Hepatocyte (in vitro differentiated cells): ENCODE results near the gene SLF2. TPM values are rescaled to one million over a fixed set of nuclear protein-coding genes. Genes with fewer than 3 reads are reported as not detected.

Experiments used
- DNase-seq: peaks from one replicate; pipeline ENCODE4 v3.0.0-alpha.2; 2016; ENCODE audit warnings: low spot score
- H2AFZ ChIP-seq: fragments of 200-600 bp; sonication (generic); 2 replicates; pipeline ENCODE4 v1.6.0; 2016; ENCODE audit warnings: antibody characterized with exemption, mild to moderate bottlenecking
- H3K27ac ChIP-seq: fragments of 200-600 bp; sonication (generic); 2 replicates; pipeline ENCODE4 v1.5.1; 2016; ENCODE audit warnings: mild to moderate bottlenecking
- H3K27me3 ChIP-seq: fragments of 200-600 bp; sonication (generic); 2 replicates; pipeline ENCODE4 v1.6.1; 2016
- H3K36me3 ChIP-seq: fragments of 200-600 bp; sonication (generic); replicated peaks from 2 replicates; pipeline ENCODE4 v1.5.1; 2016; ENCODE audit warnings: low read depth; ENCODE audit not compliant: insufficient read depth
- H3K4me1 ChIP-seq: fragments of 200-600 bp; sonication (generic); 2 replicates; pipeline ENCODE4 v1.5.1; 2016; ENCODE audit warnings: mild to moderate bottlenecking, moderate library complexity; ENCODE audit not compliant: insufficient read depth
- H3K4me2 ChIP-seq: fragments of 200-600 bp; sonication (generic); 2 replicates; pipeline ENCODE4 v1.6.0; 2016
- H3K4me3 ChIP-seq: fragments of 200-600 bp; sonication (generic); 2 replicates; pipeline ENCODE4 v1.5.1; 2016; ENCODE audit warnings: mild to moderate bottlenecking
- H3K79me2 ChIP-seq: fragments of 200-600 bp; sonication (generic); 2 replicates; pipeline ENCODE4 v1.6.0; 2017; ENCODE audit warnings: mild to moderate bottlenecking
- H3K9me2 ChIP-seq: fragments of 200-600 bp; sonication (generic); replicated peaks from 2 replicates; pipeline ENCODE4 v1.6.0; 2017; ENCODE audit warnings: mild to moderate bottlenecking; ENCODE audit not compliant: insufficient read depth
- H3K9me3 ChIP-seq: fragments of 200-600 bp; sonication (generic); 2 replicates; pipeline ENCODE4 v1.5.1; 2016; ENCODE audit warnings: low read depth, mild to moderate bottlenecking
- H4K20me1 ChIP-seq: fragments of 200-600 bp; sonication (generic); 2 replicates; pipeline ENCODE4 v1.6.0; 2016; ENCODE audit warnings: mild to moderate bottlenecking; ENCODE audit not compliant: insufficient read depth, poor library complexity, severe bottlenecking
- CTCF ChIP-seq: fragments of 200-600 bp; sonication (generic); IDR thresholded peaks from 2 replicates; pipeline ENCODE4 v1.5.1; 2016; ENCODE audit warnings: antibody characterized with exemption, mild to moderate bottlenecking; ENCODE audit not compliant: poor library complexity
- EZH2 ChIP-seq: fragments of 200-600 bp; sonication (generic); IDR thresholded peaks from 2 replicates; pipeline ENCODE4 v1.6.1; 2016; ENCODE audit warnings: antibody characterized with exemption, mild to moderate bottlenecking, borderline replicate concordance
- EZH2phosphoT487 ChIP-seq: fragments of 200-600 bp; sonication (generic); IDR thresholded peaks from one replicate; pipeline ENCODE4 v1.6.1; 2018; ENCODE audit warnings: antibody characterized with exemption, mild to moderate bottlenecking, low read depth, moderate library complexity; ENCODE audit not compliant: unreplicated experiment, severe bottlenecking
- WGBS: methylation state at CpG from one replicate; pipeline ENCODE4 v1.1.6; 2016; ENCODE audit warnings: low lambda C conversion rate; ENCODE audit errors: missing lambda C conversion rate; 5-methylcytosine and 5-hydroxymethylcytosine counted together
- polyA plus RNA-seq: library from polyadenylated mRNA; unstranded; fragments of >200 nt; fragmentation: Nextera tagmentation; extraction: Ambion mirVana; gene quantifications from 2 replicates; pipeline ENCODE4 v1.2.1, GENCODE V29; 2016
- total RNA-seq: library from RNA; depleted of rRNA; stranded (reverse); fragments of >200 nt; gene quantifications from 2 replicates; pipeline ENCODE4 v1.2.3, GENCODE V29; 2014

Gene SLF2
- total and polyA plus RNA-seq, 2 experiments from 2014 or later, result 11.7 to 23.5 TPM

GRCh38 chr10:100986952-100987684, 74.4 kb downstream of the SLF2 start, which contains the start of the genes MRPL43 and TWNK:
MRPL43 (minus strand) TSS chr10:100987497; CDS start chr10:100987443, 54 bp downstream.
TWNK (plus strand) TSS chr10:100987543; CDS start chr10:100988211, 668 bp downstream.
- Histone ChIP-seq H3K36me3 (no peaks in the 10 kb centered on the region), H2AFZ (peak within 1 kb of the TSS; percentile 95), H4K20me1 (no peaks in the 10 kb centered on the region), H3K4me3 (peak within 1 kb of the TSS; percentile 91), H3K27me3 (no peaks in the 10 kb centered on the region), H3K9me3 (no peaks in the 10 kb centered on the region), H3K4me1 (peaks cover 14% of the 10 kb centered on the region), H3K9me2 (no peaks in the 10 kb centered on the region), H3K79me2 (peaks cover 37% of the 10 kb centered on the region), H3K27ac (peak within 1 kb of the TSS; percentile 87), H3K4me2 (peak within 1 kb of the TSS; percentile 98)
- WGBS, result 1% methylated on average over 63 of the region's 75 CpGs
- DNase-seq, result peak; percentile 89
- no peak for TF ChIP-seq EZH2phosphoT487
- no peak for TF ChIP-seq CTCF
- no peak for TF ChIP-seq EZH2

- H4K20me1 ChIP-seq, result no peaks in the 10 kb centered on the region
- DNase-seq, result no peak
- no peaks in the 10 kb centered on the region for H3K9me3 ChIP-seq
- peak overlapping the region; percentile 87 for H3K27ac ChIP-seq
- peak overlapping the region; percentile 91 for H3K4me3 ChIP-seq
- H3K36me3 ChIP-seq, result no peaks in the 10 kb centered on the region
- no peaks in the 10 kb centered on the region for H3K9me2 ChIP-seq
- H3K4me2 ChIP-seq, result peak overlapping the region; percentile 98
- 4% methylated on average over 14 of the region's 15 CpGs for WGBS
- H2AFZ ChIP-seq, result peak overlapping the region; percentile 95
- TF ChIP-seq EZH2phosphoT487 (no peak), CTCF (no peak), EZH2 (no peak)
- no peaks in the 10 kb centered on the region for H3K27me3 ChIP-seq
- peaks cover 14% of the 10 kb centered on the region for H3K4me1 ChIP-seq
- peaks cover 37% of the 10 kb centered on the region for H3K79me2 ChIP-seq
Measured at GRCh38 chr10:100987685-100988049, 74.9 kb downstream of the SLF2 start.

- H3K9me3 ChIP-seq, result no peaks in the 10 kb centered on the region
- no peak for DNase-seq
- H3K27me3 ChIP-seq, result no peaks in the 10 kb centered on the region
- H3K4me1 ChIP-seq, result peaks cover 14% of the 10 kb centered on the region
- peak overlapping the region; percentile 91 for H3K4me3 ChIP-seq
- WGBS, result 79% methylated on average over 10 of the region's 10 CpGs
- no peak overlapping the region for H3K27ac ChIP-seq
- peaks cover 37% of the 10 kb centered on the region for H3K79me2 ChIP-seq
- H2AFZ ChIP-seq, result peak overlapping the region; percentile 95
- peak overlapping the region; percentile 98 for H3K4me2 ChIP-seq
- H3K9me2 ChIP-seq, result no peaks in the 10 kb centered on the region
- TF ChIP-seq EZH2phosphoT487 (no peak), EZH2 (no peak), CTCF (no peak)
- no peaks in the 10 kb centered on the region for H4K20me1 ChIP-seq
- no peaks in the 10 kb centered on the region for H3K36me3 ChIP-seq
Measured at GRCh38 chr10:100988166-100988565, 75.4 kb downstream of the SLF2 start.
